Breast epithelium (tissue), 4 donors: ENCODE results near the gene NRXN3. TPM values are rescaled to one million over a fixed set of nuclear protein-coding genes. Genes with fewer than 3 reads are reported as not detected.

ENCODE experiments used
- DNase-seq, 2 donors: peaks; one replicate each; pipeline ENCODE4 v3.0.0-alpha.2; 2019; ENCODE audit warnings: low spot score in 2 of 2
- H3K27ac ChIP-seq, 2 donors: fragments of 200-600 bp; sonication (generic) in 1 of 2; one replicate each; pipeline ENCODE4 v1.5.1; 2016 to 2019; ENCODE audit warnings: mild to moderate bottlenecking in 1 of 2
- H3K27me3 ChIP-seq, 2 donors: fragments of 200-600 bp; sonication (generic) in 1 of 2; one replicate each; pipeline versions ENCODE4 v1.5.1 to v1.6.0; 2017 to 2019; ENCODE audit warnings: control low read depth in 1 of 2, mild to moderate bottlenecking in 1 of 2
- H3K36me3 ChIP-seq: fragments of 200-600 bp; one replicate; pipeline ENCODE4 v1.5.1; 2019
- H3K4me1 ChIP-seq, 2 donors: fragments of 200-600 bp; sonication (generic); one replicate each; pipeline ENCODE4 v1.5.1; 2016 to 2019; ENCODE audit warnings: control low read depth in 1 of 2
- H3K4me3 ChIP-seq, 3 donors: fragments of 200-600 bp; sonication (generic); 1 replicate in 2 of 3; 2 replicates in 1 of 3; pipeline ENCODE4 v1.5.1; 2016 to 2019; ENCODE audit warnings: mild to moderate bottlenecking in 3 of 3, moderate library complexity in 2 of 3
- H3K9me3 ChIP-seq, 2 donors: fragments of 200-600 bp; sonication (generic) in 1 of 2; one replicate each; pipeline ENCODE4 v1.5.1; 2016 to 2019; ENCODE audit warnings: control low read depth in 1 of 2
- CTCF ChIP-seq, 3 donors: fragments of 450-650 bp; IDR thresholded peaks; one replicate each; pipeline ENCODE4 v1.5.1; 2016 to 2017; ENCODE audit warnings: antibody characterized with exemption in 3 of 3, mild to moderate bottlenecking in 3 of 3, moderate library complexity in 3 of 3
- POLR2A ChIP-seq: fragments of 450-650 bp; IDR thresholded peaks from one replicate; pipeline ENCODE4 v1.6.1; 2016; ENCODE audit warnings: antibody characterized with exemption, mild to moderate bottlenecking, moderate library complexity
- POLR2AphosphoS5 ChIP-seq, 3 donors: sonication (generic); formaldehyde crosslinking; IDR thresholded peaks; one replicate each; pipeline ENCODE4 v1.6.1; 2017; ENCODE audit warnings: antibody characterized with exemption in 3 of 3
- intact Hi-C: fragments of 100-400 bp; cut with DNase I; formaldehyde crosslinking; loops from one replicate; pipeline ENCODE4 v1.15.1; 2023; ENCODE audit warnings: low total_unique reads
- total RNA-seq, 3 donors: library from RNA; depleted of rRNA; stranded (reverse); fragments of >200 nt; gene quantifications; one replicate each; pipeline ENCODE4 v1.1.0, GENCODE V29; 2016

The NRXN3 gene
- total RNA-seq, 3 donors from 2014 or later = 2.9 to 3.6 (median 3.5) TPM

- no peaks in the 10 kb centered on the region for H3K36me3 ChIP-seq
- no peak overlapping the region for H3K27ac ChIP-seq
- intact Hi-C loops = no loop called here
- H3K9me3 ChIP-seq = no peaks in the 10 kb centered on the region
- TF ChIP-seq POLR2AphosphoS5 (IDR thresholded peaks at IDR 0.05) (no peak), CTCF (IDR thresholded peaks at IDR 0.05) (no peak), POLR2A (no peak)
- DNase-seq = no peak
- no peaks in the 10 kb centered on the region for H3K27me3 ChIP-seq
- no peaks in the 10 kb centered on the region for H3K4me1 ChIP-seq
- no peak overlapping the region for H3K4me3 ChIP-seq
Observed at GRCh38 chr14:78359581-78359980, 189.4 kb downstream of the NRXN3 start.

- no peak overlapping the region for H3K27ac ChIP-seq
Observed at GRCh38 chr14:78363008-78363407, 192.8 kb downstream of the NRXN3 start.

GRCh38 chr14:78367355-78367754 is 197.2 kb downstream of the NRXN3 start:
- no peak for TF ChIP-seq CTCF (IDR thresholded peaks at IDR 0.05)
- no peak for TF ChIP-seq POLR2AphosphoS5 (IDR thresholded peaks at IDR 0.05)
- no peak for TF ChIP-seq POLR2A
- H3K27ac ChIP-seq = no peak overlapping the region
- no peaks in the 10 kb centered on the region for H3K27me3 ChIP-seq
- DNase-seq = no peak
- H3K4me1 ChIP-seq = no peaks in the 10 kb centered on the region
- no peaks in the 10 kb centered on the region for H3K9me3 ChIP-seq
- intact Hi-C loops = no loop called here
- no peak overlapping the region for H3K4me3 ChIP-seq
- H3K36me3 ChIP-seq = no peaks in the 10 kb centered on the region

More at GRCh38 chr14:78363008-78363407, 192.8 kb downstream of the NRXN3 start:
- Histone ChIP-seq H3K9me3 (no peaks in the 10 kb centered on the region), H3K4me1 (no peaks in the 10 kb centered on the region), H3K36me3 (no peaks in the 10 kb centered on the region), H3K27me3 (no peaks in the 10 kb centered on the region), H3K4me3 (no peak overlapping the region)
- DNase-seq = no peak
- no peak for TF ChIP-seq CTCF (IDR thresholded peaks at IDR 0.05)
- TF ChIP-seq POLR2AphosphoS5 (IDR thresholded peaks at IDR 0.05) = no peak
- TF ChIP-seq POLR2A = no peak
- intact Hi-C loops = no loop called here

GRCh38 chr14:78383060-78383459 is 212.9 kb downstream of the NRXN3 start:
- H3K27me3 ChIP-seq = no peaks in the 10 kb centered on the region
- no peak overlapping the region for H3K27ac ChIP-seq
- no peak for DNase-seq
- intact Hi-C loops = no loop called here
- no peaks in the 10 kb centered on the region for H3K4me1 ChIP-seq
- TF ChIP-seq POLR2A = no peak
- no peak for TF ChIP-seq POLR2AphosphoS5 (IDR thresholded peaks at IDR 0.05)
- no peak for TF ChIP-seq CTCF (IDR thresholded peaks at IDR 0.05)
- no peaks in the 10 kb centered on the region for H3K9me3 ChIP-seq
- no peak overlapping the region for H3K4me3 ChIP-seq
- no peaks in the 10 kb centered on the region for H3K36me3 ChIP-seq

GRCh38 chr14:78398216-78398615 is 228.0 kb downstream of the NRXN3 start:
- no peak for DNase-seq
- intact Hi-C loops = no loop called here
- no peak for TF ChIP-seq POLR2AphosphoS5 (IDR thresholded peaks at IDR 0.05)
- TF ChIP-seq POLR2A = no peak
- TF ChIP-seq CTCF (IDR thresholded peaks at IDR 0.05) = no peak
- H3K4me1 ChIP-seq = no peaks in the 10 kb centered on the region
- H3K36me3 ChIP-seq = no peaks in the 10 kb centered on the region
- H3K4me3 ChIP-seq = no peak overlapping the region
- no peak overlapping the region for H3K27ac ChIP-seq
- no peaks in the 10 kb centered on the region for H3K9me3 ChIP-seq
- peaks cover 0 to 7% of the 10 kb centered on the region in 2 donors for H3K27me3 ChIP-seq
